ENCODE results near the gene ARL15. TPM values are rescaled to one million over a fixed set of nuclear protein-coding genes. Genes with fewer than 3 reads are reported as not detected.
A peak's percentile ranks its signal among the peaks of the same experiment; 100 is the strongest.
"Not testable (repeated sequence)": the region's sequence is repeated elsewhere in the genome, so short reads cannot be mapped to it uniquely, and the experiment has no call there.

ARL15 gene
- total RNA-seq = 20.3 TPM
- long read RNA-seq, partial matches to known transcripts = 0 of 5 reads
- long read RNA-seq, other reads (novel, unspliced or antisense) = 3 of 5 reads

DNA sequence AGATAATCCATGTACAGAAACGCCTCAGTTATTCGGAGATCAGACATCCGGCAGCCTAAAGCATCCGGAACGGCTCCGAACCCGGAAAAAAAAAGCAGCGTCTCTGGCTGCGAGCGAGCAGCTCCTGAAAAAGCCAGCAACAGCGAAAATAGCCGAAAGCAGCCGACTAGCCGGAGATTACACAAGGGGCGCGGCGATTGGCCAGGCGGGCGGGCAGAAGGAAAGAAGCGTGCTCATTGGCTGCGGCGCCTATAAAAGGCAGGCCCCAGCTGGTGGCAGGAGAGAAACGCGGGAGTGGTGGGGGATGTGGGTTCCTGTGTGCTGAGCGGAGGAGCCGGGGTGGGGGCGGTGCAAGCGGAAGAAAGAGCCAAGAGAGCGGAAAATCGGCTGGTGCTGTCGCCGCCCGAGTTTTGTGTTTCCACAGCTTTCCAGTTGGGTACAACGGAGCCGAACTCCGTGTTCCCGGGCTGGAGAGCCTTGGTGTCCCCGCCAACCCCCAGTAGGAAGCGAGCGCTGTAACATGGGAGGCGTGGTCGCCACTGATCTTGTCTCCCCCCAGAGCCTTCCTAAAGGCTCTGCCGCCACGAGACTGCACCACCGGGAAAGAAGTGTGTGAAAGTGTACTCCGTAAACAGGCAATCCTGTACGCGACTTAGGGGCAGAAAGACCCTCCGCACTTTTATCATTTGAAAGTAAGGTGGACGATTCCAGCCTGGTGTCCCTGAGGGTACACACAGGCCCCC lies at the start of gene ARL15:
TSS of gene ARL15 (minus strand) at position 141 of the 743 bp plus-strand sequence.
- peak; percentile 99 for DNase-seq
- intact Hi-C loops (cut with DNase I) = loop anchor here (5.0 to 10.0 kb wide), 2 partner anchors 58 to 104 kb away; no protein-coding TSS in a partner anchor
- peak; percentile 97 for ATAC-seq (ENCODE audit: poor library complexity)

DNA sequence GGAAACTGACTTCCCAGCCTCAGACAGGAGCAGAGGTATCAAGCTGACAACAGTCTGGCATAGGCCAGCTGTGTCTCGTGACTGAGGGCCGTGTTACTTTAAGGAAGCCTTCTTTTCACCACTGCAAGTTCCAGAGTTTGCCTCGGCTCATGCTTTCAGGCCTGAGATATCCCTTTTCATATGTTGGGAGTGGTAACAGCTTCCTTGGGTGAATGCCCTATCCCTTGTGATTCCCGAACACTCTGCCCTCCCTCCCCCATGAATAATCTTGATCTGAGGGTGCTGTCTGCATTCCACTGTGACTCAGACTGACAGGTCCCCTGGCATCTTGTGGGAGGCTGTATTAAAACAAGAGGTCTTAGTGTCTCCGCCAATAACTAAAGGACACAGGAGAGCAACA lies 49.7 kb upstream of the ARL15 start:
- ATAC-seq (ENCODE audit: poor library complexity) = peak; percentile 17
- no peak for DNase-seq
- intact Hi-C loops (cut with DNase I) = no loop called here

DNA sequence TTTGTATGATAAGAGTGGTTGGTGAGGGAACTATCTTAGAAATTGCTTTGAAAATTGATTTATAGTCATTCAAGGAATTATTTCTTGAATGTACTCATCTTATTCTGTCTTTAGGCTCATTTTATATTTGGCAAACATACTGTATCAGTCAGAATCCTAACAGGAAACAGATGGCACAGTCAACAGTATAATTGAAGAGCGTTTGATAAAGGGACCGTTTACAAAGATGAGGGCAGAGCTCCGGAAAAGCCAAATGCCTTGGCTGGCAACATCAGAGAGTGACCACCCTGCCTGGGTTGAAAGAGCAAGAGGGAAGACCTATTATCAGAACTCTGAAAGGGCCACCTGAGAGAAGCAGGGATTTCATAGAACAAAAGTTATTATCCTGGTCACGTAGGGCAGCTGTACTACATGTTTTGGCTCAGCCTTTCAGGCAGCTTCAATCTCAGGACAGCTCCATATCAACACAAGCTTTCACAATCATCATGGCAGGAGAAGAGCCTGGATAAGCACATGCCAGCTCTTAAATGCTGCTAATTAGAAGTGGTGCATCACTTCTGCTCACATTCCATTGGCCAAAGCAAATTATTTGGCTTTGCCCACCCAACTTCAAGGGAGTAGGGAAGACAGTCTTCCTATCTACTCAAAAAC lies 47.2 kb upstream of the ARL15 start:
- intact Hi-C loops (cut with DNase I) = no loop called here
- DNase-seq = no peak
- peak; percentile 85 for ATAC-seq (ENCODE audit: poor library complexity)

DNA sequence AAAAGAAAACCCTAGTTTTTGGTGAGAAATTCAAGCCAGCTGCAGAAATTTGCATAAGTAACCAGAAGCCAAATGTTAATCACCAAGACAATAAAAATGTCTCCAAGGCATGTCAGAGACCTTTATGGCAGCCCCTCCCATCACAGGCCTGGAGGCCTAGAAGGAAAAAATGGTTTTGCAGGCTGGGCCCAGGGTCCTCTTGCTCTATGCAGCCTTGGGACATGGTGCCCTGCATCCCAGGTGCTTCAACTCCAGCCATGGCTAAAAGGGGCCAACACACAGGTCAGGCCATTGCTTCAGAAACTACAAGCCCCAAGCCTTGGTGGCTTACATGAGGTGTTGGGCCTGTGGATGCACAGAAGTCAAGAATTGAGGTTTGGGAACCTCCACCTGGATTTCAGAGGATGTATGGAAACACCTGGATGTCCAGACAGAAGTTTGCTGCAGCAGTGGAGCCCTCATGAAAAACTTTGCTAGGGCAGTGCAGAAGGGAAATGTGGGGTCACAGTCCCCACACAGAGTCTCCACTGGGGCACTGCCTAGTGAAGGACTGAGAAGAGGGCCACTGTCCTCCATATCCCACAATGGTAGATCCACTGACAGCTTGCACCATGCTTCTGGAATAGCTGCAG lies 43.7 kb upstream of the ARL15 start:
- DNase-seq; ATAC-seq (ENCODE audit: poor library complexity); intact Hi-C loops (cut with DNase I): not testable (repeated sequence)

DNA sequence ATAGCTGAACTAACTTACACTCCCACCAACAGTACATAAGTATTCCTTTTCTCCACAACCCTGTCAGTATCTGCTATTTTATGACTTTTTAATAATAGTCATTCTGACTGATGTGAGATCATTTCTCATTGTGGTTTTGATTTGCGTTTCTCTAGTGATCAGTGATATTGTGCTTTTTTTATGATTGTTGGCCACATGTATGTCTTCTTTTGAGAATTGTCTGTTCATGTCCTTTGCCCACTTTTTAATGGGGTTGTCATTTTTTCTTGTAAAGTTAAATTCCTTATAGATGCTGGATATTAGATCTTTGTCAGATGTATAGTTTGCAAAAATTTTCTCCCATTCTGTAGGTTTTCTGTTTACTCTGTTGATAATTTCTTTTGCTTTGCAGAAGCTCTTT lies 42.2 kb upstream of the ARL15 start:
- ATAC-seq (ENCODE audit: poor library complexity); DNase-seq; intact Hi-C loops (cut with DNase I): not testable (repeated sequence)

DNA sequence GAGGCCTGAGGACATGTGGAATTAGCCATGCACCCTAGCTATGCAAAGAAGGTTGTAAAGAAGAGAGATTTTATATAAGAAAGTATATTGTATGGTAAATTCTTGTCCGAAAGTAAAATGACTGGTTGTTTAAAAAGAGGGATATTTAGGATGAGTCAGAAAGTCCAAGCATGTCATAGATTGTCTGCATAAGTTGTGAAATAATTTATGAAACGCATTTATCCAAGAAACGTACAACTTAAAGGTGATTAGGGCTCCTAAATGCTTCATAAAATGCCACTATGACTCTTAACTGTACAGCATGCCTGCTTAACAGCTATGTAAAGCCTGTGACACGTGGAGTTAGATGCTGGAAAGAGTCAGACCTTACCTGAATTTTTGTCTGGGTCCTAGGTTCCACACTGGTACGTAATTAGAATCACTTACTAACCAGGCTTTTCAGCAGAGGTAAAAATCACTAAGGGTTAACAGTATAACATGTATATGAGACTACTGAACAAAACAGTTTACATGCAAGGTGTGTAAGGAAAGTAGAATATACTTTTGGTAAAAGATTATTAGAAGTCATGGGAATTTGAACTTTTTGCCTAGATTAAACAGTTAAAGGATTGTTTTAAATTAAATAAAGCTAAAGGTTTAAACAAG lies 37.0 kb upstream of the ARL15 start:
- ATAC-seq (ENCODE audit: poor library complexity) (no peak), DNase-seq (no peak)
- intact Hi-C loops (cut with DNase I) = no loop called here

DNA sequence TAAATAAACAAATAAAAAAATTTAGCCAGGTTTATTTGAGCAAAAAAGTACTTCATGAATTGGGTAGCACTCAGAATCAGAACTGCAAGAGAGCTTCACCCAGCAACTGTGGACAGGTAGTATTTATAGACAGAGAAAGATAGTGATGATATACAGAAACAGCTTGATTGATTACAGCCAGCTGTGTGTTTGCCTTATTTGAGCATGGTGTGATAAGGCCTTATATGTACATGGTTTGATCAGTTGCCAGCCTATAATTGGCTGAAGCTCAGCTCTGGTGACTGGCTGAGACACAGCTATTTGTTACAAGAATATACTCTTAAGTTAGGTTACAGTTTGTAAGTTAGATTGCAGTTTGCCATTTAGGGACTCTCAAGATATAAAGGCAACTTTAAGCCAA lies 34.3 kb upstream of the ARL15 start:
- ATAC-seq (ENCODE audit: poor library complexity) (peak; percentile 65), DNase-seq (no peak)
- intact Hi-C loops (cut with DNase I) = no loop called here

DNA sequence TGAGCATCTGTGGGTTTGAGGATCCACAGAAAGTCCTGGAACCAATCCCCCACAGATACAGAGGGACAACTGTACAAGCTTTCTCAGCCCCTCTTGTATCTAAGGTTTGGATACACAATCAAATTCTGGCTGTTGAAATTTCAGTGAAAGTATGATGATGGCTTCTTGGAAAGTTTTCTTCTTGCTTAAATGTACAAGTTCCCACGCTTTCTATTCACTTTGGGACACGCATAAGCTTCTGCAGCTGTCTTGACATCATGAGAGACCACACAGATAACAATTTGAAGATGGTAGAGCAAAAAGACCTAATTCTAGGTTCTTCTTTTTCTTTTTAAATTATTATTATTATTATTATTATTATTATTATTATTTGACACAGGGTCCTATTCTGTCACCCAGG lies 31.6 kb upstream of the ARL15 start:
- ATAC-seq (ENCODE audit: poor library complexity) (no peak), DNase-seq (no peak)
- intact Hi-C loops (cut with DNase I) = no loop called here

DNA sequence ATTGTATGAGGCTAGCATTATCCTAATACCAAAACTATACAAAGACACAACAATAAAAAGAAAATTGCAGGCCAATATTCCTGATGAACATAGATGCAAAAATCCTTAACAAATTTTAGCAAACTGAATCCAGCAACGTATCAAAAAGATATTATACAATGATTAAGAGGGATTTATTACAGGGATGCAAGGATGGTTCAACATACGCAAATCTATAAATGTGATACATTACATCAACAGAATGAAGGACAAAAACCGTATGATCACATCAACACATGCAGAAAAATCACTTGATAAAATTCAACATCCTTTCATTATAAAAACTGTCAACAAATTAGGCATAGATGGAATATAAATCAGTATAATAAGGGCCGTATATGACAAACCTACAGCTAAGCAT lies 27.1 kb upstream of the ARL15 start:
- DNase-seq (no peak), ATAC-seq (ENCODE audit: poor library complexity) (no peak)
- intact Hi-C loops (cut with DNase I) = no loop called here

DNA sequence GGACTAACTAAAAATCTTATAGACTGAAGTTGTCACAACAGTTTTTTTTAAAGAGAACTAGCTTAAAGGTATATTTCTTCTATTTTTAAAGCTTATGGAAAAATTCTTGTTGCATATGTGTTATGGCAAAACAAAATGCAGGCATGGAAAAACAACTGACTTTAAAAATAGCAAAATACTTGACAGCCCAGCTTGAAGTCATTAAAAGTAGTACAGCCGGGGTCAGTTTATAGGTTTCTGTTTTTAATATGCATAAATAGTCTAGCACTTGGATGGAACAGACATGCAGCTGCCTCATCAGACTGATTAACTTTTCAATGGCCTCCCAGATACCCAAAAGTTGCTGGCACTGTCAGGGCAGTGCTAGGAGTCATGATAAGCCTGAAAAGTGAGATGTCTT lies 22.3 kb upstream of the ARL15 start:
- ATAC-seq (ENCODE audit: poor library complexity) (no peak), DNase-seq (no peak)
- intact Hi-C loops (cut with DNase I) = no loop called here

DNA sequence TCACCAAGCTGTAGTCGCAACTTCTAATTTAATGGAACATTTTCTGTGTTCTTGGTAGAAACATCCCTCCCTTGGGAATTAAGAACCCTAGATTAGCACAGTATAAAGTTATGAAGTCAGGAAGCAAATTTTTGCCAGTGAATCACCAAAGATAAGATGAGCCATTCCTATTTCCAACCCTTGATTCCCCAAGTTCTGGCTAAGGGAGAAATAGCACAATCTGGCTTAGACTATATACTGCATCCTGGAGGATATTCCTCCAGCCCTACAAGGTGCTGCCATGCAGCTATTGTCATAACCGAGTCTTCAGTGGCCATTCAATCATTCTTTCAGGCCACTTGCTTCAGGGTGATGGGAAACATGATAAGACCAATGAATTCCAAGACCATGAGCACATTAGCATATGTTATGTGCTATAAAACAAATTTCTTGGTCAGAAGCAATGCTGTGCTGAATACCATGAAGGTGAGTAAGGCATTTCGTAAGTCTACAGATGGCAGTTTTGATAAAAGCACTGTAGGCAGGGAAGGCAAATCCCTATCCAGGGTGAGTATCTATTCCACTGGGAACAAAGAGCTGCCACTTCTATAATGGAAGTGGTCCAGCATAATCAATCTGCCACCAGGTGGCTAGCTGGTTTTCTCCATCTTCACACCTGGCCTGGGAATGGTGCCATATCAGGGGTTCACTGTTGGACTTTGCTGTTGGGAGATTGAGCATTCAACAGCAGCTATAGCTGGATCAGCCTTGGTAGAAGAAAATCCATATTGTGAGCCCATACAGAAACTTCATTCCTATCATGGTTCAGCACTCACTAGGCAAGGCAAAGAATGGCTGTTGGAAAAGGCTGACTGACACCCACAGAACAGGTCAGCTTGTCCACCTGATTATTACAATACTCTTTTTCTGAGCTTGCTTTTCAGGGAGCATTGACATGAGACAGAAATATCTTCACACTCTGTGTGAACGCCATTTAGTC lies 19.6 kb upstream of the ARL15 start:
- intact Hi-C loops (cut with DNase I) = no loop called here
- peak; percentile 52 for ATAC-seq (ENCODE audit: poor library complexity)
- DNase-seq = no peak

DNA sequence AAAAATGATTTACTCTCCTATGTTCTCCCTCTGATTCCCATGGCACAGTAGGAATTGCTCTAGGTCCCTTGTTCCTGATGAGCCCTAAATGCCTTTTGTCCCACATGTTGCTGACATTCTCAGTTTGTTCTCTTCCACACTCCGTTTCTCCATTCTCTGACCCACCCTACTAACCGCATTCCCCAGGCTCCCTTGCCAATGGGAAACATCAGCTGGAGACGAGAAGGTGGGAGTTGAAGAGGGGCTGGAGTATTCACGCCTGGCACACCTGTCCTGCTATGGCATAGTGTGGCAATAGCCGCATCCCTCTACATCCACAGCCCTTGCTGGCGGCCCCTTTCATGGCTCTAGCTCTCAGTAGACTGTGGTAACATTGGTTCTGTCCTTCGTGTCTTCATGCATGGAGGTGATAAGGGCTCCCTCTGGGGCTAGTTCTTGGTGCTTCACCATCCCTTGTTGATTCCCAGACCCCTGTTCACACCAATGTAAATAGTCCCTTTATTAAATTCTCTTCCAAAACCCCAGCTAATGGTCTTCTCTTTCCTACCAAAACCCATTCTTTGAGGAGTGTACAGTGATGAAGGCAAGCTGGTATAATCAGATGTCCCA lies 16.4 kb upstream of the ARL15 start:
- DNase-seq = no peak
- ATAC-seq (ENCODE audit: poor library complexity) = no peak
- intact Hi-C loops (cut with DNase I) = no loop called here

DNA sequence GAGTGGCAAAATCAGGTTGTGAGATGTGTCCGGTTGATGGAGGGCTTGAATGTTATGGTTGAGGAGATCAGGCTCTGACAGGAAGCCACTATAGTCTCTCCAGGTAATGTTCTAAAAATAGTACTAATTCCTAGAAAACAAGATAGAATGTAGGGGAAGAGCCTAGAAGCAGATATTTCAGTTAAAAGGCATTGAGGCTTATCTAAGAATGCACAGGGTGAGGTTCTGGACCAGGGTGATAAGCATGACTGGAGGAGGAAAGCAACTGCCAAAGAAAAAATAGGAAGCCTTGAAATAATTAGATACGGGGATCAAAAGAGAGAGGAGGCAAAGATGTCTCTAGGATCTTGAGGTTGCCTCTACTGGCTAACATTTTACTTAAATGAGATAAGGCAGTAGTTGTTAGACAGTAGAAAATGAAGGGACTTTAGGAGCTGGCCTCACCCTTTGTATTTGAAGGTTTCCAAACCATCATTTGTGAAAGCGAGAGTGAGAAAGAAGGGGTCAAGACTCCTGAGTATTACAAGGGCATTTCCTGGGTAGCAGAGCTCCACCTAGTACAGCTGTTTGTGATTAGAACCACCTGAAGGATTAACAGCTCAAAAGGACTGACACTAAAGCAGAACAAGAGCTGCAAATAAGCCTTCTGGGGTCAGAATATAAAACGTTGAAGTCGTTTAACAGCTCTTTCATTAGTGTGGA lies 15.4 kb upstream of the ARL15 start:
- DNase-seq = no peak
- ATAC-seq (ENCODE audit: poor library complexity) = no peak
- intact Hi-C loops (cut with DNase I) = no loop called here

DNA sequence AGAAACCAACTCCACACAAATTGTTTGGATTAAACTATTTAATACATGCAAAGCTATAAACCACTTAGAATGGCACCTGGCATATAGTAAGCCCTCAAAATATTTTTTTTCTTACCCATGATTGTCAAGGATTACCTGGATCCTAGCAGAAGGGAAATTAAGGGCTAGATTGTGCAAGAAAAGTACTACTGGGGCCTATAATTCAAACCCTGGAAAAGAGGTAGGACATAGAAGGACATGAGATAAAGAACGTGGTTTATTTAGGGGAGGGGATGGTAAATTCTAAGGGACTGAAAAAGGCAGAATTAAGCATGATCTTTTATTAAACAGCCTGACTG lies 14.9 kb upstream of the ARL15 start:
- intact Hi-C loops (cut with DNase I) = no loop called here
- DNase-seq (no peak), ATAC-seq (ENCODE audit: poor library complexity) (no peak)

DNA sequence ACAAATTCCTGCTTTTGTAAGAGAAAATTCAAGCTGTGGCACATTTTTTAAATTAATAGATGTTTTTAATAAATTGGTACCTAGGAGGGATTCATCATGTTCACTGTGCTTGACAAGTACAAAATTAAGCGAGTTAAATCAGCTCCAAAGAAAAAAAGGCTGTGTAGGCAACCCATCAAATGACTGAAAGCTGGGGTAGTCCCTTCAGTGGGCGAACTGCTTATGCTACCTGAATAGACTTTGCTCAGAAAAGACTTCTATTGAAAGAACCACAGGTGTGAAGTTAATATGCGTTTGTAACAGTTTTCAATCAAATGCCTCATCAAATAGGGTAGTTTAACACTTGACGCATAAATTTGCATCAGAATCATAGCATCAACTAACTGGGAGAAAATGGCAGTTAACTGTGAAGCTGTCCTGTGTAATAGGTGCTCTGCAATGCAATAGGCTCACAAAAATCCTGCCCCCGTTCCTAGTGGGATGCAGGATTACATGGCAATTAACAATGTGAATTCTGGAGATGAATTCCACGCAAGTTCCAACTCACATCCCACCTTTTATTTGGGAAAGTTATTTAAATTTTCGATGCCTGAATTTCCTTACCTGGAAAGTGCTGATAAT lies 14.4 kb upstream of the ARL15 start:
- no peak for ATAC-seq (ENCODE audit: poor library complexity)
- intact Hi-C loops (cut with DNase I) = no loop called here
- no peak for DNase-seq

DNA sequence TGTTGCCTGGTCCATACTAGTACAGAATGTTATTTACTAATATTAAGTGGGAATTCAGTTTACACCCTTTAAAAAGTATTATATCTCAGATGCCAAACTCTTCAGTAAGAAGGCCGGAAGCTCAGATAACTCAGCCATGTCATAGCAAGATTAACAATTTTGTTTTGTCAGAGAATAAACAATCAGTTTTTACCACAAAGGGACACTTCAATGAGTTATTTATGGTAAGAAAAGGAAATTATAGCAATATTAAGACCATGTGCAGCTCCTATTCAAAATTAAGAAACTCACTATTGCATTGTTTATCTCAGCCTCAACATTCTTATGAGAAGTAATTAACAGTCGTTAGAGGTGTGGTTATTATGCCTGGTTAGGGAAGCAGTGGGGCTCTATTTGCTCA lies 13.1 kb upstream of the ARL15 start:
- intact Hi-C loops (cut with DNase I) = no loop called here
- DNase-seq (no peak), ATAC-seq (ENCODE audit: poor library complexity) (no peak)

DNA sequence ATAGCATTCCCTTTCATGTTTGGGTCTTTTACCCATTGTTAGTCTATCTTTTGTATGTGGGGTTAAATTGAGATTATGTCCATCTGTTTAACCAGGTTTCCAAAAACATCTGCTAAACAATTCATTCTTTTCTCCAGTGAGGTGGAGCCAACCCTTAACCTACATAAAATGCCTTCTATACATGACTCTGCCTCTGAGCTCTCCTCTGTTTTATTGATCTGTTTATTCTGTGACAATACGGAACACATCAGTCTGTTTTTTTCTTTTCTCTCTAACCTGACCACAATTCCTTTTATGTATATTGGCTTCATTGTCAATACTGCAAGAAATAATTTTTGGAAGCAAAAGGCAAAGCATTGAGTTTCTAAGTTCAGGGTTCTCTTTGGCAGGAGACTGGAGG lies 9.9 kb upstream of the ARL15 start:
- no peak for DNase-seq
- ATAC-seq (ENCODE audit: poor library complexity) = no peak
- intact Hi-C loops (cut with DNase I) = no loop called here

Measured in Right ventricle myocardium superior (tissue), 1 donor.